ENCODE measurements around the gene GPC1.

The GPC1 gene

GRCh38 chr2:240412975-240413812 is 22.3 kb upstream of the GPC1 start:
- no peak for DNase-seq

- DNase-seq: no peak
Observed at GRCh38 chr2:240413813-240414429, 21.5 kb upstream of the GPC1 start.

- no peak for DNase-seq
Observed at GRCh38 chr2:240416821-240417220, 18.6 kb upstream of the GPC1 start.

- DNase-seq: no peak
Observed at GRCh38 chr2:240418311-240418710, 17.2 kb upstream of the GPC1 start.

- DNase-seq: no peak
Observed at GRCh38 chr2:240419271-240419670, 16.2 kb upstream of the GPC1 start.

- no peak for DNase-seq
Observed at GRCh38 chr2:240419723-240420122, 15.7 kb upstream of the GPC1 start.

- DNase-seq: no peak
Observed at GRCh38 chr2:240420206-240421104, 15.0 kb upstream of the GPC1 start.

GRCh38 chr2:240421381-240421780 is 14.1 kb upstream of the GPC1 start:
- no peak for DNase-seq

GRCh38 chr2:240422658-240423329 is 12.7 kb upstream of the GPC1 start:
- no peak for DNase-seq

GRCh38 chr2:240423788-240424191 is 11.7 kb upstream of the GPC1 start:
- no peak for DNase-seq

GRCh38 chr2:240424341-240425235 is 10.9 kb upstream of the GPC1 start:
- DNase-seq: no peak

- DNase-seq: no peak
Observed at GRCh38 chr2:240425236-240425615, 10.2 kb upstream of the GPC1 start.

GRCh38 chr2:240425697-240426096 is 9.8 kb upstream of the GPC1 start:
- DNase-seq: no peak

GRCh38 chr2:240426845-240427721 is 8.4 kb upstream of the GPC1 start:
- no peak for DNase-seq

- DNase-seq: no peak
Observed at GRCh38 chr2:240427729-240428128, 7.7 kb upstream of the GPC1 start.

- DNase-seq: no peak
Observed at GRCh38 chr2:240428245-240428644, 7.2 kb upstream of the GPC1 start.

- no peak for DNase-seq
Observed at GRCh38 chr2:240429341-240429871, 6.1 kb upstream of the GPC1 start.

- DNase-seq: no peak
Observed at GRCh38 chr2:240429872-240430491, 5.5 kb upstream of the GPC1 start.

- no peak for DNase-seq
Observed at GRCh38 chr2:240430595-240430994, 4.9 kb upstream of the GPC1 start.

GRCh38 chr2:240431271-240431660 is 4.2 kb upstream of the GPC1 start:
- no peak for DNase-seq

All from NCI-H1930 (cell line).